ENCODE measurements around the gene HOMER3.

DNA sequence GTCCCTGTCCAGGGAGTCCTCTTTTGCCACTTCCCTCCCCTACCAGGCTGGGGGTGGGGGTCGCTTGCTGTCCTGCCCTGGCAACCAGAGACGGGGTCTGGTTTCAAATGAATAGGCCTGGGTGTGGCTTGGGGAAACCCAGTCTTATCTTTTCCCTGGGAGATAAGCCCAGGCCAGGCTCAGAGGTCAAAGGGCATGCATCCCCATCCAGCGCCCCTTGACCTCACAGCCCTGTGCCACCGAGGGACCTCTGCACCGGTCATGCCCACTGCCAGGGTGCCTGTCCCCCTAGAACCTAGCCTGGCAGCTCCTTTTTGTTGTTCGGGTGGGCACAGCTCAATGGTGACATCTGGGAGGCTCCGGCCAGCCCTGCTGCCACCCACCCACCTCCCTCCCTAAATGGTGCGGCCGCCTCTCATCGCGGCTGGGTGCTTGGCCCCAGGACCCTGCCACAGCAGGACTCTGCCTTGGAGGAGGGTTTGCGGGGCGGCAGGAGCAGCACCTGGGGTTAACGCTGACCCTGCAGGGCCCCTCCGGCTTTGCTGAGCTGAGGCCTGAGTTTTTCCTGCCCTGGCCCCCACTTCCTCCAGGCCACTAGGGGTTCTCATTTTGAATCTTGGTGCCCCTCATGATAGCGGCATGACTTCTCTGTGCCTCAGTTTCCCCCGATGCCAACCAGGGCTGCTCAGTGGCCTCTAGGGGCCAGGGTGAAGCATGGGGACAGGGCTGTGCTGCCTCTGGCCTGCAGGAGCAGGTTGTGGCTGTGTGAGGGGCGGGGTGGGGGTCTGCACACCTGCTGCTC, 42.2 kb downstream of the HOMER3 start:
- no peak for TF ChIP-seq EZH2 (IDR thresholded peaks at IDR 0.05; ENCODE audit: insufficient read depth, poor library complexity, severe bottlenecking)
- no peak for TF ChIP-seq EZH2phosphoT487 (IDR thresholded peaks at IDR 0.05; ENCODE audit: insufficient read depth, low read depth)
